WI38 (cell line): ENCODE data around the gene ATP13A4.

ENCODE experiments used
- H3K4me3 ChIP-seq: 2 replicates; pipeline ENCODE4 v1.5.1; 2011; ENCODE audit warnings: low read depth, mild to moderate bottlenecking, control low read depth, low read length
- TF ChIP-seq, protein P1 (sequence below): IDR thresholded peaks from 2 replicates; pipeline ENCODE4 v1.5.1; 2012; ENCODE audit warnings: low read depth, mild to moderate bottlenecking, control low read depth, low read length

ATP13A4 gene

DNA sequence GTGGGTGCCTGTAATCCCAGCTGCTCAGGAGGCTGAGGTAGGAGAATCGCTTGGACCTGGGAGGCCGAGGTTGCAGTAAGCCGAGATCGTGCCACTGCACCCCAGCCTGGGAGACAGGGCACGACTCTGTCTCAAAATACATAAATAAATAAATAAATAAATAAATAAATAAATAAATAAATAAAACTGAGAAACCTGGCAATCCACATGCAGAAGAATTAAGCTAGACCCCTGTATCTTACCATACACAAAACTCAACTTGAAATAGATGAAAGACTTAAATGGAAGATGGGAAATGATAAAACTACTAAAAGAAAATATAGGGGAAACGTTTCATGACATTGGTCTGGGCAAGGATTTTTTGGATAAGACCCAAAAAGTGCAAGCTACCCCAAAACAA, 58.0 kb downstream of the ATP13A4 start:
- no peak overlapping the region for H3K4me3 ChIP-seq
- TF ChIP-seq, protein P1, sequence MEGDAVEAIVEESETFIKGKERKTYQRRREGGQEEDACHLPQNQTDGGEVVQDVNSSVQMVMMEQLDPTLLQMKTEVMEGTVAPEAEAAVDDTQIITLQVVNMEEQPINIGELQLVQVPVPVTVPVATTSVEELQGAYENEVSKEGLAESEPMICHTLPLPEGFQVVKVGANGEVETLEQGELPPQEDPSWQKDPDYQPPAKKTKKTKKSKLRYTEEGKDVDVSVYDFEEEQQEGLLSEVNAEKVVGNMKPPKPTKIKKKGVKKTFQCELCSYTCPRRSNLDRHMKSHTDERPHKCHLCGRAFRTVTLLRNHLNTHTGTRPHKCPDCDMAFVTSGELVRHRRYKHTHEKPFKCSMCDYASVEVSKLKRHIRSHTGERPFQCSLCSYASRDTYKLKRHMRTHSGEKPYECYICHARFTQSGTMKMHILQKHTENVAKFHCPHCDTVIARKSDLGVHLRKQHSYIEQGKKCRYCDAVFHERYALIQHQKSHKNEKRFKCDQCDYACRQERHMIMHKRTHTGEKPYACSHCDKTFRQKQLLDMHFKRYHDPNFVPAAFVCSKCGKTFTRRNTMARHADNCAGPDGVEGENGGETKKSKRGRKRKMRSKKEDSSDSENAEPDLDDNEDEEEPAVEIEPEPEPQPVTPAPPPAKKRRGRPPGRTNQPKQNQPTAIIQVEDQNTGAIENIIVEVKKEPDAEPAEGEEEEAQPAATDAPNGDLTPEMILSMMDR, result no peak

DNA sequence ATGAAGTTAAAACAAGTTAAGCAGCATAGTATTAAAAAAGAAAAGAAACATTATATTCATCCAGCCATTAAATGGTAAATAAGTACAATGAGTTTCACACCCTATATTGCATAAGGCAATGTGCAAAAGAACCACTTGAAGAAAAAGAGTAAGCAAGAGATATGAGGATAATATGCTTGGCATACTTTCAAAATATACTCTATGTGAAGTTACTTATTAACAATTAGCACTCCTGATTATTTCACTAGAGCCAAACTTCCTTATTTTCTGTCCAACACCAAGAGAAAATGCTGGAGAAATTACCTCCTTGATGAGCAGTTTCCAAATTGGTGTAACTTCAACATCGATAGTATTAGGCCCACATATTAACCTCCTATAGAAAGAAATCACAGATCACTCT, 63.7 kb downstream of the ATP13A4 start:
- H3K4me3 ChIP-seq, result no peak overlapping the region
- TF ChIP-seq, protein P1, result no peak

DNA sequence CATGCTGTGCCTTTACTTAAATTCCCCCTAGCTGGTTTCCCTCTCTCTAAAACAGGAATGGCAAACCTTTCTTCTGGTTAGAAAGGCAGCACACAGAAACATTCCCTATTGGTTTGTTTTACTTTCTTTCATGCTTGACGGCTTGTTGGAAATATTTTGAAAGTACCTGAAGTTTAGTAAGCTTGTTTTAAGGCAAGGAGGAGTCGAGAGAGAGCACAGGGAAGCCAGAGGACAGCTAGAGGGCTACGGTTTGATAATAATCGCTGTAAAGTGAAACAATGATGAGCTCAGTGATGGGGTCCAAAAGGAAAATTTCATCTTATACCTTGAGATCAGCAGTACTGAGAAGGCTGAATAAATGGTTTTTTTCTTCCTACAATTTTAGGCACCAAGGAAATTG, 64.1 kb downstream of the ATP13A4 start:
- TF ChIP-seq, protein P1, result no peak
- H3K4me3 ChIP-seq, result no peak overlapping the region

DNA sequence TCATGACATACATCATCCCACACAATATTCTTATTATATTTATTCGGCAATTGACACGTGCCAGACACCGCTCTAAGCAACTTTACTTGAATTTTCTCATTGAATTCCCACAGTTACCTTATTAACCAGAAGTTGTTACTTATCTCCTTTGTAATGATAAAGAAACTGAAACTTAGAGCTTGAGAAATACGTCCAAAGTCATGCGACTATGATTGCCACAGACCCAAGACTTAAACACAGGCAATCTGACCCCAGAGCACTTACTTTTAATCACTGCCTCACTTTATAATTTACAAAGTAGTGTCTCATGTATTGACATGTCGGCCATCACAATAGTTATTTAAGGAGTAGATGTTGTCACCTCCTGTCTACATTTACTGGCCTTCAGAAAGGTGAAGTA, 64.7 kb downstream of the ATP13A4 start:
- TF ChIP-seq, protein P1, result no peak
- H3K4me3 ChIP-seq, result no peak overlapping the region

DNA sequence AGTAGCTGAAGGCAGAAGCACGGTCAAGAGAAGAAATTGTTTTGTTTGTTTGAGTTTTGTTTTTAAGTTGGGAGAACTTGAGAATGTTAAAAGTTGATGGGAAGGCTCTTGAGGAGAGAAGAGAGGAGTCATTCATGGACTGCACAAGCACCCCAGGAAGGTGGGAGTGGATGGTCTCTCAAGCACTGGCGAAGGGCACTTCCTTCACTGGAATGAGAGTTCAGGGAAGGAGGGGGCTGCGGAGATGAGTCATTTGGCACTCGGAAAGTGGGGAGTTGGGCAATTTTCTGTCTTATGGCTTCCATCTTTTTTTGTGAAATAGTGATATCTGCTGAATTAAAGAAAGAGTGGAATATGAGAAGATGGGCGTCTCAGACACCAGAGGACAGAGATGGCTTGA, 66.0 kb downstream of the ATP13A4 start:
- H3K4me3 ChIP-seq, result no peak overlapping the region
- TF ChIP-seq, protein P1, result no peak

DNA sequence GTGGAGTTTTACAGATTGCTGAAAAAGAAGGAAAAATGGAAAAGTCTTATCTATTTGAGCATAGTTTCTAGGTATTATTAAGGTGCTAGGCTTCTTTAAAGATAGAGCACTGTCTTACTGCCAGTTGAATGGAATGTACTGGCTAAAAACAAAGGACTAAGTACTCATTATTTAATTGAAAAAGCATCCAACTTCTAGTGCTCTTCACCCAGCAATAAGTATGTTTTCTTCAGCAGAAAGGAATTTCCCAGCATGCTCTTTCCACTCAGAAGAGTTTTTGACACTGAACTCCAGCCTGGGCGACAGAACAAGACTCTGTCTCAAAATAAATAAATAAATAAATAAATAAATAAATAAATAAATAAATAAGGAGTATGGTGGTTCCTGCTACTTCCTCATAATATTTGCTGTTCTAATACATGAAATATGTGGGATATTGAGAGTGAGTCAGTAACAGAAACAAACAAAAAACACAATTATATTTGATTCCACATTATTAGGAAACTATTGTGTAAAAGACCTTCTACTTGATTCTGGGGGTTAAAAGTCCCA, 70.6 kb downstream of the ATP13A4 start:
- TF ChIP-seq, protein P1, result no peak
- no peak overlapping the region for H3K4me3 ChIP-seq

DNA sequence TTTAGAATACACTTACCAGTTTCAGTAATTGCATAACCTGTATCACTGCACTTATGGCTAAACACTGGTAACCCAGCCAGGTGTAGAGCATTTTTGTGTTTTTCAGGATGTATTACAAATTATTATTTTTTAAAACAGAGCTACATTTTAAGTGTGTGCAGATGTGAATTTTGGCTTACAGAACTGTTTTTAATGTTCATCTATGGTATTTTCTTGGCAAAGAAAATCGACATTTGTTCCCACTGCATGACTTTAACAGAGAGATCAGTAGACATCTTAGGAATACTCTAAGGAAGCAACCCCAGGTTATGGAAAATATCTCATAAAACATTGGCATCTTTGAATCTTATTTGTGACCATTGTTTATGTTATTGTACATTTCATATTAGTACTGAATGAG, 73.3 kb downstream of the ATP13A4 start:
- no peak overlapping the region for H3K4me3 ChIP-seq
- TF ChIP-seq, protein P1, result no peak
